Ishikawa (cell line): ENCODE results near the gene PIK3C2G.

Experiments used
- CEBPB ChIP-seq: IDR thresholded peaks from 2 replicates; pipeline ENCODE4 v1.6.1; 2012
- EGR1 ChIP-seq: IDR thresholded peaks from 2 replicates; pipeline ENCODE4 v1.6.1; 2012
- FOXM1 ChIP-seq: IDR thresholded peaks from 2 replicates; pipeline ENCODE4 v1.6.1; 2012; ENCODE audit warnings: low read depth, borderline replicate concordance
- RAD21 ChIP-seq: IDR thresholded peaks from 2 replicates; pipeline ENCODE4 v1.6.1; 2012; ENCODE audit warnings: low read depth
- REST ChIP-seq: IDR thresholded peaks from 2 replicates; pipeline ENCODE4 v1.6.1; 2012; ENCODE audit warnings: low read depth, mild to moderate bottlenecking
- TCF12 ChIP-seq: IDR thresholded peaks from 2 replicates; pipeline ENCODE4 v1.6.1; 2012; ENCODE audit warnings: low read depth
- TEAD4 ChIP-seq: IDR thresholded peaks from 2 replicates; pipeline ENCODE4 v1.6.1; 2012
- YY1 ChIP-seq: IDR thresholded peaks from 2 replicates; pipeline ENCODE4 v1.6.1; 2012; ENCODE audit warnings: low read depth

- no peak for TF ChIP-seq REST
- no peak for TF ChIP-seq CEBPB
- no peak for TF ChIP-seq TEAD4
- TF ChIP-seq YY1: no peak
- TF ChIP-seq FOXM1: no peak
- TF ChIP-seq RAD21: no peak
- TF ChIP-seq EGR1: no peak
- TF ChIP-seq TCF12: no peak
Measured at GRCh38 chr12:18427520-18427919, 166.2 kb downstream of the PIK3C2G start.
